OCI-LY3 (cell line): ENCODE data around the gene NPFF.

ENCODE experiments used
- CTCF ChIP-seq: fragments of 200-600, 300-600 bp; sonication (generic); IDR thresholded peaks from 2 replicates; pipeline ENCODE4 v1.5.1; 2014; ENCODE audit warnings: antibody characterized with exemption, low read length, low read depth
- EZH2phosphoT487 ChIP-seq: fragments of 200-600 bp; shearing (Covaris generic); IDR thresholded peaks from 2 replicates; pipeline ENCODE4 v1.6.1; 2018; ENCODE audit warnings: antibody characterized with exemption, mixed run types, low read depth

GRCh38 chr12:53530920-53531319, 23.6 kb upstream of the NPFF start:
- TF ChIP-seq CTCF (no peak), EZH2phosphoT487 (no peak)
